K562 (cell line): Measurements from ENCODE around the gene ZNF451. TPM values are rescaled to one million over a fixed set of nuclear protein-coding genes. Genes with fewer than 3 reads are reported as not detected.

Experiments used
- ATAC-seq: fragments of 200-7000 bp; cut with Tn5 transposase; 3 replicates; pipeline ENCODE4 v1.9.1; 2020; ENCODE audit warnings: moderate library complexity
- BruUV-seq: library from RNA; stranded (reverse); fragments of 400-500 nt; replicated peaks from 2 replicates; lab custom pipeline; 2021; lab: Mats Ljungman, UMichigan
- CTCF ChIA-PET: fragments of 300-600 bp; formaldehyde crosslinking; extraction: SDS; loops from one replicate; lab custom pipeline; 2021; ENCODE audit warnings: low intra/inter-chr PET ratio; lab: Yijun Ruan, JAX
- POLR2A ChIA-PET: fragments of 300-600, 350-650 bp; sonication (Branson Sonifier 250); formaldehyde crosslinking; extraction: SDS; loops from one replicate; lab custom pipeline; 2021; ENCODE audit warnings: antibody characterized with exemption, inconsistent platforms; lab: Yijun Ruan, JAX
- DNase-seq, 4 experiments: peaks; one replicate each; pipeline versions ENCODE4 v3.0.0 to v3.0.0-alpha.2; 2011 to 2018; ENCODE audit warnings: low spot score in 3 of 4, mixed read lengths in 3 of 4; ENCODE audit errors: extremely low read depth in 1 of 4
- FAIRE-seq: peaks from 2 replicates; lab custom pipeline; 2011; peaks lifted over from hg19 to GRCh38; lab: Jason Lieb, UNC
- H2AFZ ChIP-seq: 2 replicates; pipeline ENCODE4 v1.6.0; 2011; ENCODE audit warnings: low read depth, low read length, control low read depth, inconsistent platforms
- H3K27ac ChIP-seq: fragments of 200-600 bp; 3 replicates; pipeline ENCODE4 v1.8.0; 2011; ENCODE audit warnings: low read depth, mild to moderate bottlenecking, control low read depth, inconsistent platforms, low read length, moderate library complexity, mixed read lengths; ENCODE audit errors: extremely low read depth
- H3K27me3 ChIP-seq, 2 experiments: fragments of 300-600 bp in 1 of 2; 2 replicates in 1 of 2; 3 replicates in 1 of 2; pipeline versions ENCODE4 v1.6.0 to v1.8.0; 2011; ENCODE audit warnings: inconsistent platforms in 2 of 2, low read length in 2 of 2, mild to moderate bottlenecking in 1 of 2, mixed read lengths in 1 of 2, moderate library complexity in 1 of 2; ENCODE audit not compliant: control insufficient read depth in 2 of 2, insufficient read depth in 2 of 2
- H3K36me3 ChIP-seq: fragments of 300-600 bp; 3 replicates; pipeline ENCODE4 v1.8.0; 2011; ENCODE audit warnings: mild to moderate bottlenecking, low read length, inconsistent platforms; ENCODE audit not compliant: control insufficient read depth, insufficient read depth
- H3K4me1 ChIP-seq, 2 experiments: fragments of 200-600 bp in 1 of 2; replicated peaks in 1 of 2; 2 replicates in 1 of 2; 3 replicates in 1 of 2; pipeline versions ENCODE4 v1.5.1 to v1.8.0; 2011; ENCODE audit warnings: inconsistent platforms in 2 of 2, low read length in 2 of 2, mild to moderate bottlenecking in 1 of 2, mixed read lengths in 1 of 2, moderate library complexity in 1 of 2; ENCODE audit not compliant: control insufficient read depth in 2 of 2, insufficient read depth in 2 of 2
- H3K4me2 ChIP-seq: 2 replicates; pipeline ENCODE4 v1.6.1; 2011; ENCODE audit warnings: low read length, control low read depth, inconsistent platforms, mixed read lengths; ENCODE audit not compliant: insufficient read depth
- H3K4me3 ChIP-seq: fragments of 200-600 bp; sonication (generic), shearing (Covaris generic); 2 replicates; pipeline ENCODE4 v1.5.1; 2016; ENCODE audit warnings: control low read depth, inconsistent platforms
- H3K79me2 ChIP-seq: fragments of 200-600 bp; 3 replicates; pipeline ENCODE4 v1.8.0; 2011; ENCODE audit warnings: low read length, inconsistent platforms; ENCODE audit not compliant: control insufficient read depth, insufficient read depth
- H3K9ac ChIP-seq, 2 experiments: 2 replicates each; pipeline versions ENCODE4 v1.6.0 to v1.6.1; 2011; ENCODE audit warnings: low read depth in 2 of 2, low read length in 2 of 2, control low read depth in 1 of 2, inconsistent platforms in 1 of 2, mild to moderate bottlenecking in 1 of 2, mixed read lengths in 1 of 2; ENCODE audit not compliant: insufficient read depth in 1 of 2
- H3K9me1 ChIP-seq: one replicate; pipeline ENCODE4 v1.6.0; 2011; ENCODE audit warnings: inconsistent platforms, mild to moderate bottlenecking, low read length, moderate library complexity; ENCODE audit not compliant: control insufficient read depth, insufficient read depth
- H3K9me3 ChIP-seq: replicated peaks from 2 replicates; pipeline ENCODE4 v1.5.1; 2011; ENCODE audit warnings: low read depth, low read length, inconsistent platforms; ENCODE audit not compliant: control insufficient read depth, insufficient read depth
- H4K20me1 ChIP-seq: replicated peaks from 2 replicates; pipeline ENCODE4 v1.6.1; 2011; ENCODE audit warnings: low read length, inconsistent platforms, mixed read lengths; ENCODE audit not compliant: control insufficient read depth, insufficient read depth
- FOSL1 ChIP-seq: fragments of 200-800 bp; sonication (Bioruptor generic); conservative IDR thresholded peaks from 2 replicates; pipeline ENCODE4 v1.6.1; 2016; ENCODE audit warnings: missing genetic modification characterization, missing compliant biosample characterization
- L3MBTL2 ChIP-seq: fragments of 450-650 bp; IDR thresholded peaks from 2 replicates; pipeline ENCODE4 v1.6.1; 2016; ENCODE audit warnings: mild to moderate bottlenecking, moderate library complexity
- MAFG ChIP-seq: fragments of 450-650 bp; conservative IDR thresholded peaks from 2 replicates; pipeline ENCODE4 v1.6.1; 2016; ENCODE audit warnings: missing genetic modification characterization, missing compliant biosample characterization
- MNT ChIP-seq, 2 experiments: fragments of 450-650 bp; conservative IDR thresholded peaks; 2 replicates each; pipeline ENCODE4 v1.6.1; 2017; ENCODE audit warnings: mild to moderate bottlenecking in 2 of 2, moderate library complexity in 2 of 2
- NKRF ChIP-seq: fragments of 450-650 bp; IDR thresholded peaks from 2 replicates; pipeline ENCODE4 v1.6.1; 2016; ENCODE audit warnings: borderline replicate concordance
- RBM14 ChIP-seq: fragments of 200-400 bp; formaldehyde crosslinking; IDR thresholded peaks from 2 replicates; pipeline ENCODE4 v1.6.1; 2018; ENCODE audit warnings: low read depth, mild to moderate bottlenecking, low read length, moderate library complexity, borderline replicate concordance; ENCODE audit not compliant: insufficient read depth
- SFPQ ChIP-seq: fragments of 200-400 bp; formaldehyde crosslinking; IDR thresholded peaks from 2 replicates; pipeline ENCODE4 v1.6.1; 2017; ENCODE audit warnings: mild to moderate bottlenecking, low read depth, low read length, moderate library complexity
- TRIM25 ChIP-seq: fragments of 450-650 bp; IDR thresholded peaks from 2 replicates; pipeline ENCODE4 v1.7.0; 2016; ENCODE audit warnings: borderline replicate concordance
- ZBTB34 ChIP-seq: fragments of 250-450 bp; sonication (Bioruptor Pico); IDR thresholded peaks from 2 replicates; pipeline ENCODE4 v1.8.0; 2021; ENCODE audit warnings: mild to moderate bottlenecking, moderate library complexity
- ZNF717 ChIP-seq: fragments of 250-450 bp; sonication (Bioruptor Pico); IDR thresholded peaks from 2 replicates; pipeline ENCODE4 v1.5.0; 2021
- ZSCAN32 ChIP-seq: fragments of 450-650 bp; formaldehyde crosslinking; IDR thresholded peaks from 2 replicates; pipeline ENCODE4 v1.4.0; 2020; ENCODE audit warnings: mild to moderate bottlenecking, moderate library complexity
- WGBS: fragments of 100-300 bp; shearing (Covaris generic); methylation state at CpG from one replicate; pipeline ENCODE4 v1.1.6; 2016; ENCODE audit warnings: low coverage, mixed read lengths; ENCODE audit not compliant: insufficient coverage; ENCODE audit errors: missing lambda C conversion rate; 5-methylcytosine and 5-hydroxymethylcytosine counted together
- in situ Hi-C: fragments of 300-500 bp; cut with MboI; formaldehyde crosslinking; loops from 4 replicates; pipeline ENCODE4 v1.15.0; 2018; ENCODE audit warnings: inconsistent platforms, mixed read lengths
- intact Hi-C: fragments of 100-400 bp; cut with micrococcal nuclease; formaldehyde crosslinking; loops from 2 replicates; pipeline ENCODE4 v1.14.2; 2022
- polyA plus RNA-seq, 8 experiments: library from polyadenylated mRNA; depleted of rRNA in 4 of 8; stranded (reverse) in 5 of 8; unstranded in 3 of 8; fragments of >200 nt; fragmentation: Nextera tagmentation in 2 of 8; fragmentation: Illumina TruSeq in 1 of 8; extraction: Ambion mirVana in 2 of 8; extraction: Trizol in 1 of 8; gene quantifications; 2 replicates each; pipeline versions ENCODE4 v1.2.1 to v1.2.3, GENCODE V29; 2011 to 2014; ENCODE audit warnings: inconsistent platforms in 1 of 8, missing spikeins in 1 of 8
- total RNA-seq, 7 experiments: library from RNA; depleted of rRNA in 6 of 7; stranded (reverse); fragments of >200 nt in 6 of 7; fragmentation: Illumina TruSeq in 2 of 7; extraction: Trizol in 2 of 7; gene quantifications; 2 replicates each; pipeline versions ENCODE4 v1.2.1 to v1.2.3, GENCODE V29; 2011 to 2021; ENCODE audit warnings: low replicate concordance in 1 of 7

ZNF451 gene
- total and polyA plus RNA-seq, 9 of the 15 experiments (the other 6 are each of a cell fraction or from before 2014, with no cell fraction given), result 16.1 to 74.3 (median 38.3) TPM

- TF ChIP-seq NKRF (no peak), ZBTB34 (CRISPR knock-in tag) (no peak)
- TF ChIP-seq, all 486 proteins: peak for 0
These were observed 17.0 kb downstream of the ZNF451 start (continued) for GRCh38 chr6:57106990-57107389.

- no peak for ATAC-seq
- Histone ChIP-seq H3K4me2 (no peak overlapping the region), H3K9ac (no peak overlapping the region), H3K9me1 (no peaks in the 10 kb centered on the region), H3K27ac (no peak overlapping the region), H3K79me2 (peaks cover 90% of the 10 kb centered on the region), H4K20me1 (peaks cover 8% of the 10 kb centered on the region; the same call in 1 of the 2 replicates), H2AFZ (no peak overlapping the region), H3K9me3 (no peaks in the 10 kb centered on the region), H3K36me3 (peaks cover 58% of the 10 kb centered on the region), H3K27me3 (no peaks in the 10 kb centered on the region), H3K4me3 (no peak overlapping the region), H3K4me1 (no peaks in the 10 kb centered on the region; a peak in 1 of 5 replicates)
- peak; percentile 23 for FAIRE-seq
- ChIA-PET POLR2A (interaction anchor here (0.5 to 1.1 kb wide), 2 partner anchors 19 to 268 kb away, joined by 3 read pairs; no protein-coding TSS in a partner anchor), CTCF (no interaction called here)
- intact Hi-C loops (no loop called here), in situ Hi-C loops (no loop called here)
- WGBS, result 78% methylated on average over 1 of the region's 1 CpG
- BruUV-seq, result no TSS peak
- DNase-seq, result no peak
- TF ChIP-seq FOSL1 (tag) (no peak), TRIM25 (no peak), RBM14 (no peak), L3MBTL2 (no peak), SFPQ (no peak), ZSCAN32 (CRISPR knock-in tag) (no peak), MNT (conservative IDR thresholded peaks at IDR 0.05) (no peak), ZNF717 (no peak), MAFG (no peak)
These were observed 18.7 kb downstream of the ZNF451 start for GRCh38 chr6:57108691-57109090.
